ENCODE results near the gene AHR. TPM values are rescaled to one million over a fixed set of nuclear protein-coding genes. Genes with fewer than 3 reads are reported as not detected.

AHR gene
- total RNA-seq, 1 donor from 2014 or later = 73.9 TPM

DNA sequence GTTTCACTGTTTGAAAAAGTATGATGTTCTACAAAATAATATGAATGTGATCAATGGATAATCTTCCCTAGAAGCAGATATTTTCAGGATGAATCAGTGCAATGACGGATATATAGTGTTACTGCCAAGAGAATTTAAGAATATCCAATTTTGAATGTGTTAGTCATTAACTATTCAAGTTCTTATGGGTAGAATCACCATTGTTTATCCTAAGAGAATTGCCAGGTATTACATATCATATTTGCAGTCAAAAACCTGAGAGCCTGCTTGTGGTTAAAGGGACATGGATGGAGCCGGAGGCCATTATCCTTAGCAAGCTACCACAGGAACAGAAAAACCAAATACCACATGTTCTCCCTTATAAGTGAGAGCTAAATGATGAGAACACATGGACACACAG is 26.9 kb downstream of the AHR start:
- Mint-ChIP-seq H3K4me3 (ENCODE audit: unreplicated experiment) (no peak overlapping the region), H3K9me3 (ENCODE audit: unreplicated experiment) (no peaks in the 10 kb centered on the region), H3K27ac (ENCODE audit: unreplicated experiment) (no peak overlapping the region), H3K36me3 (ENCODE audit: low read depth, unreplicated experiment) (peaks cover 12% of the 10 kb centered on the region), H3K27me3 (ENCODE audit: unreplicated experiment) (no peaks in the 10 kb centered on the region), H3K4me1 (ENCODE audit: unreplicated experiment) (no peaks in the 10 kb centered on the region)
- TF ChIP-seq, protein P1, sequence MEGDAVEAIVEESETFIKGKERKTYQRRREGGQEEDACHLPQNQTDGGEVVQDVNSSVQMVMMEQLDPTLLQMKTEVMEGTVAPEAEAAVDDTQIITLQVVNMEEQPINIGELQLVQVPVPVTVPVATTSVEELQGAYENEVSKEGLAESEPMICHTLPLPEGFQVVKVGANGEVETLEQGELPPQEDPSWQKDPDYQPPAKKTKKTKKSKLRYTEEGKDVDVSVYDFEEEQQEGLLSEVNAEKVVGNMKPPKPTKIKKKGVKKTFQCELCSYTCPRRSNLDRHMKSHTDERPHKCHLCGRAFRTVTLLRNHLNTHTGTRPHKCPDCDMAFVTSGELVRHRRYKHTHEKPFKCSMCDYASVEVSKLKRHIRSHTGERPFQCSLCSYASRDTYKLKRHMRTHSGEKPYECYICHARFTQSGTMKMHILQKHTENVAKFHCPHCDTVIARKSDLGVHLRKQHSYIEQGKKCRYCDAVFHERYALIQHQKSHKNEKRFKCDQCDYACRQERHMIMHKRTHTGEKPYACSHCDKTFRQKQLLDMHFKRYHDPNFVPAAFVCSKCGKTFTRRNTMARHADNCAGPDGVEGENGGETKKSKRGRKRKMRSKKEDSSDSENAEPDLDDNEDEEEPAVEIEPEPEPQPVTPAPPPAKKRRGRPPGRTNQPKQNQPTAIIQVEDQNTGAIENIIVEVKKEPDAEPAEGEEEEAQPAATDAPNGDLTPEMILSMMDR (IDR thresholded peaks at IDR 0.05; ENCODE audit: unreplicated experiment) = no peak
- DNase-seq (ENCODE audit: low spot score) = no peak

DNA sequence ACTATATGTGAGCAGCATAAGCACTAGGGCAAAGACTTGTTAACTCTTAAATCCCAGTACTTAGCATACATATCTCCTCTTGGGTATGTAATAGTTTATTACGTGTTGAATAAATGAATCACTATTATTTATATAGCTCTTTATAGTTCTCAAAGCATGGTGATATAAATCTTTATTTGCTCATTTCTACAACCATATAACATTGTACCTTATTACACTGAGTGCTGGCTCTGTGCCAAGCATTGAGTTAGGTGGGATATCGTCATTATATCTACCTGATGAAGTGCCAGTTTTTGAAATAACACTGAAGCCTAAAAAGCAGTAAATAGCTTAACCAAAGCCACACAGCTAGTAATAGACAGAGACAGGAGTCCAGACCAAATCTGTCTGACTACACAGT is 27.9 kb downstream of the AHR start:
- DNase-seq (ENCODE audit: low spot score) = no peak
- Mint-ChIP-seq H3K27ac (ENCODE audit: unreplicated experiment) (no peak overlapping the region), H3K4me1 (ENCODE audit: unreplicated experiment) (no peaks in the 10 kb centered on the region), H3K4me3 (ENCODE audit: unreplicated experiment) (no peak overlapping the region), H3K27me3 (ENCODE audit: unreplicated experiment) (no peaks in the 10 kb centered on the region), H3K9me3 (ENCODE audit: unreplicated experiment) (no peaks in the 10 kb centered on the region), H3K36me3 (ENCODE audit: low read depth, unreplicated experiment) (peaks cover 12% of the 10 kb centered on the region)
- TF ChIP-seq, protein P1 (IDR thresholded peaks at IDR 0.05; ENCODE audit: unreplicated experiment) = no peak

DNA sequence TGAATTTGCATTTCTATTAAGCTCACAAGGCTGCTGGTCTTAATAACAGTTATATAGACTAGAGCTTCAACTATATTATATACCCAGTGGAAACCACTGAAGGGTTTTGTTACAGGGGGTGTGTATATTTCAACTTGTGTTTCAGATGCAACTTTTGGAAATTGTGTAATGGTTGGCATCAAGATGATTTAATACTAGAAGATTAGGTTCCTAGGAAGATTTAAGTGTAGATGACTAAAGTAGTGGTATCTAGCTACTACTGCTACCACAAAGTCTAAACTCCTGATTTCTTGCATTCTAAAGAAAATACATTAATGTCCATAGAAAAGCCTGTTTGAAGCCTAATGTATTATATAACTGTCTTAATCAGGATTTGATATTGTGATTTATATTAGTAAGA is 30.2 kb downstream of the AHR start:
- Mint-ChIP-seq H3K27me3 (ENCODE audit: unreplicated experiment) (no peaks in the 10 kb centered on the region), H3K4me1 (ENCODE audit: unreplicated experiment) (no peaks in the 10 kb centered on the region), H3K4me3 (ENCODE audit: unreplicated experiment) (no peak overlapping the region), H3K9me3 (ENCODE audit: unreplicated experiment) (no peaks in the 10 kb centered on the region), H3K27ac (ENCODE audit: unreplicated experiment) (no peak overlapping the region), H3K36me3 (ENCODE audit: low read depth, unreplicated experiment) (peaks cover 15% of the 10 kb centered on the region)
- no peak for DNase-seq (ENCODE audit: low spot score)
- TF ChIP-seq, protein P1 (IDR thresholded peaks at IDR 0.05; ENCODE audit: unreplicated experiment) = no peak

DNA sequence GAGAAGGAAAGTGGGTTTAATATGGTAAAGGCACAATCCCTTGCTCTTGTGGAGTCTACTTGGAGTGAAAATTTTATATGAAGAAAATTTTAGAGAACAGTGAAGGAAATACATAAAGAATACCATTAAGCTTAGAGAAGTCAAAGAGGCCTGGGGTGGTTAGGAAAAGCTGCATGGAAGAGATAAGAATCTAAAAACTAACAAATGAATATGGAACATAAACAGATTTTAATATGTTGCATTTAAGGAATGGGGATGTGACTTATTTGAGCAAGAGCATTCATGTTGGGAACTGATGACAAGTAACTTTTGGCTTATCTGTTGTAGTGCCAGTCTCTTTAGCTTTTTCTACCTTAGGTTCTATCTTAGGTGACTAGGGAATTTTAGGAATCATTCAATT is 31.0 kb downstream of the AHR start:
- no peak overlapping the region for H3K4me3 Mint-ChIP-seq (ENCODE audit: unreplicated experiment)
- H3K27ac Mint-ChIP-seq (ENCODE audit: unreplicated experiment) = no peak overlapping the region
- DNase-seq (ENCODE audit: low spot score) = no peak
- no peaks in the 10 kb centered on the region for H3K27me3 Mint-ChIP-seq (ENCODE audit: unreplicated experiment)
- TF ChIP-seq, protein P1 (IDR thresholded peaks at IDR 0.05; ENCODE audit: unreplicated experiment) = no peak
- no peaks in the 10 kb centered on the region for H3K9me3 Mint-ChIP-seq (ENCODE audit: unreplicated experiment)
- H3K4me1 Mint-ChIP-seq (ENCODE audit: unreplicated experiment) = no peaks in the 10 kb centered on the region
- H3K36me3 Mint-ChIP-seq (ENCODE audit: low read depth, unreplicated experiment) = peaks cover 15% of the 10 kb centered on the region

DNA sequence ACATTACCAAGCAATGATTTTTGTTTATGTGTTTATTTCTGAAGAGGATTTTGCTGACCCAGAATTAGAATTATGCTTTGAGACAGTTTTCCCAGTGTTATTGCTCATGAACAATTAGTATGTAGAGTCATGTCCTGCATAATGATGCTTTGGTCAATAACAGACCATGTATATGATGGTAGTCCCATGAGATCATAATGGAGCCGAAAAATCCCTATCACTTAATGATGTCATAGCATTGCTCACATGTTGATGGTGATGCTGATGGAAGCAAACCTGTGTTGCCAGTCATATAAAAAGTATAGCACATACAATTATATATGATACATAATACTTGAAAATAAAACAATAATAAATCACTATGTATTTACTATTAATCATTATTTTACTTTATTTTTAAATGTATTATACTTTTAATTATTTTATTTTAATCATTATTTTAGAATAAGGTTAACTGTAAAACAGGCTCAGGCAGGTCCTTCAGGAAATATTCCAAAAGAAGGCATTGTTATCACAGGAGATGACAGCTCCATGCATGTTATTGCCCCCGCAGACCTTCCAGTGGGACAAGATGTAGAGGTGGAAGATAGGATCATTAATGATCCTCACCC is 33.5 kb downstream of the AHR start:
- Mint-ChIP-seq H3K9me3 (ENCODE audit: unreplicated experiment) (no peaks in the 10 kb centered on the region), H3K4me1 (ENCODE audit: unreplicated experiment) (no peaks in the 10 kb centered on the region), H3K36me3 (ENCODE audit: low read depth, unreplicated experiment) (peaks cover 21% of the 10 kb centered on the region), H3K27me3 (ENCODE audit: unreplicated experiment) (no peaks in the 10 kb centered on the region), H3K27ac (ENCODE audit: unreplicated experiment) (no peak overlapping the region), H3K4me3 (ENCODE audit: unreplicated experiment) (no peak overlapping the region)
- DNase-seq (ENCODE audit: low spot score) = no peak
- TF ChIP-seq, protein P1 (IDR thresholded peaks at IDR 0.05; ENCODE audit: unreplicated experiment) = no peak

All from endothelial cell (in vitro differentiated cells).